ENCODE results near the gene ZBTB4.

ZBTB4 gene

DNA sequence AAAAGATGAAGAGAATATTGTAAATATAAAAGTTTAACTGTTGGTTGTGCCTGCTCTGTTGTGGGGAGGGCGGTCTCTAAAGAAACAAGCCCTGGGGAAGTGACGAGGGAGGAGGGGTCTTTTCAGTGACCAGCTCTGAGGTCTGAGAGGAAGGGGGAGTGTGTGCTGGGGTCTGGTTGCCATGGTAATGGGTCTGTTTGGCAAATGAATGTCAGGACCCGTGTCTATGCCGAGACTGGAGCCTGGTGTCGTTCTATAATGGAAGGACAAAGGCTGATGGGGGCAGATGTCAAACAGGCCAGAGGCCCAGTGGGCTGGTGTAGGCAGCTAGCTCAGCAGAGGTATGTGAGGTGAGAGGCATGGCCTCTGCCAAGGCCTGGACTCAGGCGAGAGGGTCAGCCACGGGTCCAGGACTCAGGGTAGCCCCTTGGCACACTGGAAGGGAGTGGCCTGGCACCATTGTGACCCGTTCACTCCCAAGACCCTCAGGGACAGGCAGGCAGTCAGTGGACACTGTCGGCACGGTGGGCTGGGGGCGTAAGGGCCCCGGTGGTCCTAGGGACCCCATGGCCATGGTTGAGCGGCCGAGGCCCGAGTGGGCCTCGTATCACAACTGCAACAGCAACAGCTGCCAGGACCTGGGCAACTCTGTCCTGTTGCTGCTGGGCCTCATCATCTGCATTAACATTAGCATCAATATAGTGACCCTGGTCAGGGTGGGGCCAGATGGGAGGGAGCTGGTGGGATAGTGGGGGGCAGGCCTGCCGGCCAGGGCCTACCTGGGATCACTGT, 59.4 kb downstream of the ZBTB4 start, which contains the start of gene SPEM1:
Gene SPEM1, plus strand, starts transcription at position 506 of the 792 bp plus-strand sequence. Its CDS starts 61 bp downstream, at position 567.
- no peak for DNase-seq (ENCODE audit: low read depth)

DNA sequence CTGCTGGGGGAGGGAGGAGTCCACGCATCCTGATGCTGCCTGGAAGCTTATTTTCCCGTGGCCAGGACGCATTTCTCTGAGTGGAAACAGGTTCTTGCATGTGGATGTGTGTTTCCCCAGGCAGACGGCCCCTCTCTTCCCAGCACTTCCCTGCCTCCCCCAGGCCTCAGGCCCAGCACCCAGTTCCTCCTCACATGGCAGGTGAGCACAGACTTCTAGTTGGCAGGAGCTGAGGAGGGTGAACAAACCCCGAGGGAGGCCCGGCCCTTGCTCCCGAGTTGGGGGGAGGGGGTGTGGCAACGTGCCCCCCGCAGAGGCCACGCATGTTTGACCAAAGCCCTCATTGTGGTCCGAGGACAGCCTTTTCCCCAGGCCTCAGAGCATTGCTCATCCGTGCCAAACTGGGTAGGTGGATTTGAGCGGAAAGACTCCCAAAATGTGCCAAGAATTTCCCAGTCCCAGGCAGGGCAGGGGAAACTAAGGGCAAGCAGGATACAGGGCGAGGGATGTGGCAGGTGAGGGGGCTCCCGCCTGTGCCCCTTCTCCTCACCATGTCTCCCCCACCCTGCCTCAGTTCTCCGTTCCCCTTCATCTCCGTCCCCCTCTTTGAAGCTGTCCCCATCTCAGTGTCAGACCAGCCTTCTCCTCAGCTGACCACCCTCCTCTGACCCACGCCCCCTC, 60.8 kb downstream of the ZBTB4 start:
- DNase-seq (ENCODE audit: low read depth): no peak

DNA sequence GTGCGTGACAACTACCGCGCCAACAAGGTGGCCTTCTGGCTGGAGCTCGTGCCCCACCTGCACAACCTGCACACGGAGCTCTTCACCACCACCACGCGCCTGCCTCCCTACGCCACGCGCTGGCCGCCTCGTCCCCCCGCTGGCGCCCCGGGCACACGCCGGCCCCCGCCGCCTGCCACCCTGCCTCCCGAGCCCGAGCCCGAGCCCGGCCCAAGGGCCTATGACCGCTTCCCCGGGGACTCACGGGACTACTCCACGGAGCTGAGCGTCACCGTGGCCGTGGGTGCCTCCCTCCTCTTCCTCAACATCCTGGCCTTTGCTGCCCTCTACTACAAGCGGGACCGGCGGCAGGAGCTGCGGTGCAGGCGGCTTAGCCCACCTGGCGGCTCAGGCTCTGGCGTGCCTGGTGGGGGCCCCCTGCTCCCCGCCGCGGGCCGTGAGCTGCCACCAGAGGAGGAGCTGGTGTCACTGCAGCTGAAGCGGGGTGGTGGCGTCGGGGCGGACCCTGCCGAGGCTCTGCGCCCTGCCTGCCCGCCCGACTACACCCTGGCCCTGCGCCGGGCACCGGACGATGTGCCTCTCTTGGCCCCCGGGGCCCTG, 62.3 kb downstream of the ZBTB4 start:
- DNase-seq (ENCODE audit: low read depth): no peak

DNA sequence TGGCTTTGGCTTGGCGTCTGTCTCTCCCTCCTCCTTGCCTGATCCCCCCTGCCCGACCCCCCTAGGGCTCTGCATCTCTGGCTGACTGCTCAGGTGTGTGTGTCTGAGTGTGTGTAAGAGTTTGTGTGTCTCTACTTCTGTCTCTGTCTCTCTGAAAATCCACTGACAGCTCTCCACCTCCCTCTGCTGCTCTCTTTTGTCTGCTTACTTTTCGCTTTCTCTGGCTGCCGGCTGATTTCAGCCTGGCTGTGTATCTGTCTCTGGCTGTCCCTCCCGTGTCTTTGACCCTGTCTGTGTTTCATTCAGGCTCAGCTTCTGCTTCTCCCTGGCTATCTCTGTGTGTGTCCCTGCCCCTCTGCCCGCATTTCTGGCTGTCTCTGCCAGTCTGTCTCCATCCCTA, 63.1 kb downstream of the ZBTB4 start:
- DNase-seq (ENCODE audit: low read depth): no peak

DNA sequence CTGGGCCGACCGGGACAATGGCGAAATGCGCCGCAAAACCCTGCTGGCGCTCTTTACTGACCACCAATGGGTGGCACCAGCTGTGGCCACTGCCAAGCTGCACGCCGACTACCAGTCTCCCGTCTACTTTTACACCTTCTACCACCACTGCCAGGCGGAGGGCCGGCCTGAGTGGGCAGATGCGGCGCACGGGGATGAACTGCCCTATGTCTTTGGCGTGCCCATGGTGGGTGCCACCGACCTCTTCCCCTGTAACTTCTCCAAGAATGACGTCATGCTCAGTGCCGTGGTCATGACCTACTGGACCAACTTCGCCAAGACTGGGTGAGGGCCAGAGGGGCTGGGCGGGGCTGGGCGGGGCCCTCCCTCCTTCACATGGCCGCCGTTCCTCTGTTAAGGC, 63.6 kb downstream of the ZBTB4 start:
- DNase-seq (ENCODE audit: low read depth): no peak

DNA sequence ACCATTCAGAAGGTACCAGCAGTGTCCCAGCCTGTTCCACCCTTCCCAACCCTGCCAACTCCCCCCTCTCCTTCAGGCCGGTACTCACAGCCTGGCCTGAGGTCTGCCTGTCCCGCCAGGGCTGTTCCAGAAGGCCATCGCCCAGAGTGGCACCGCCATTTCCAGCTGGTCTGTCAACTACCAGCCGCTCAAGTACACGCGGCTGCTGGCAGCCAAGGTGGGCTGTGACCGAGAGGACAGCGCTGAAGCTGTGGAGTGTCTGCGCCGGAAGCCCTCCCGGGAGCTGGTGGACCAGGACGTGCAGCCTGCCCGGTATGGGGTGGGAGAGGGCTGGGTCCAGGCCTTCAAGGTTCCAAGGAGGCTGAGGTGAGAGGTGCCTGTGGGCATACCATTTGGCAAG, 64.6 kb downstream of the ZBTB4 start:
- DNase-seq (ENCODE audit: low read depth): no peak

DNA sequence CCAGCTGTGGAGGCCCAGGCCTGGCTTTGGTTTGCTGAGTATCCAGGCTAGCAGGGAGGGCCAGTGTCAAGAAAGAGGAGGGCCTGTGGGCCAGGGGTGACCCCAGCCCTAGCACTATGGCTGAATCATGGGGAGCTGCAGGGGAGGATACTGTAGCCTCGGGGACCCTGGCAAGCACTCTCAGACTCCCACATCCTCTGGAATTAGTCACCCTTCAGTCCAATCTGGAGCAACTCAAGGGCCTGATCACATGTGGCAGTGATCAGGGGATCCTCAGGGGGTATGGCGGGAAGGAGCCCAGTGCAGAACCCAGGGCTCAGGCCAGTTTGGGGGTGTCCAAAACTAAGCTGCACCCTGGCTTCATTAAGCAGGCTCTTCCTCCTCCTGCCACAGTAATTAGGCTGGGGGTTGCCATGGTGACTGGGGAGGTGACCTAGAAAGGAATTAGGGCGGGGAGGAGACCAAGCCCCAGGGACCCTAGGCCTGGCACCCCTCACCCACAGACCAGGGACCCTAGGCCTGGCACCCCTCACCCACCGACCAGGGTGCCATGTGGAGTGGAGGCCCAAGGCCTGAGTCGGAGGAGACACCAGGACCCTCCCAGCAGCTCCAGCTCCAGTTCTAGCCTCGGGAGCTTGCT, 66.0 kb downstream of the ZBTB4 start:
- DNase-seq (ENCODE audit: low read depth): no peak

DNA sequence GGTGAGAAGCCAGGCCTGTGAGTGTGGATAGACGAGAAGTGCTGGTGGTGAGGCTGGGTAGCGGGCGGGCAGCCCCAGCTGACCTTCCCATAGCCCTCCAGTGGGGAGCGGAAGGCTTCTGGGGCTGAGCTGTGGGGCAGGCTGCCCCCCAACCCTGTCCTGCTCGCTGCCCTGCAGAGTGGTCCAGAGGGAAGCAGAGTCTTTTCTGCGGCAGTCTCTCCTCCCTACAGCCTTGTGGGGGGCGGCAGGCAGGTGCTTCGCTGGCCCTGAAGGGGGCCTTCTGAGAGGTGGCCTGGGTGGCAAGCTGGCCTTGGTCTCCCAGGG, 68.0 kb downstream of the ZBTB4 start:
- no peak for DNase-seq (ENCODE audit: low read depth)

DNA sequence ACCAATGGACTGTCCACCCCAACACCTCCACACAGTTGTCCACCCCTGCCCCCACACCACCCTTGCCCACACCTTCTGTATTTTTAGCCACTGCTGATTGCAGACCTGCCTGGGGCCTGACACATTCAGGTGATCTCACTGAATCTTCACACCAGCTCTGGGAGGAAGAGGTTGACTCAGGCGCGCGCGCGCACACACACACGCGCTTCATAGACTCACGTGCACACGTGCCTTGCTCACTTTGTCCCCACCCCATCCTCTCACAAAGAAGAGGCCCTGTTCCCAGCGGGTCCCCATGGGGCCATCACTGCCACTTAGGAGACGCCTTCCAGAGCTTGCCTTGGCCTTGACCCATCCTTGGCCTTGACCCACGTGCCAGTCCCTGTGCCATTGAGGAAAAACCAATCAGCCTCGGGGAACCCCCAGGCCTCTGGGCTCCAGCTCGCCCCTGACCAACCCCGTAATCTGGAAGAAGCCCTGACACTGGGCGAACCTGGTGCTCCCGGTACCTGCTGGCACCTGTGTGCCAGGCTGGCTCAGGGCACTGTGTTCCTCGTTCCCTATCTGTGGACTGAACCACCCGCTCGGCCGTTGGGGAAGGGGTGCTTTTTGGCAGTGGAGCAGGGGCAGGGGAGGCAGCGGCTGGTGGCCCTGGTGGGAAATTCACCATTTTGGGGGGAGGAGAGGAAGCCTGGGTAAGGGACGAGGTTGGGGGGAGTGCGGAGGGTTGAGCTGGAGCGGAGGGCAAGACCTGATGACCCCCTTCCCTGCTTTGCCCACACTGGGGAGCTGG, 68.6 kb downstream of the ZBTB4 start:
- no peak for DNase-seq (ENCODE audit: low read depth)

DNA sequence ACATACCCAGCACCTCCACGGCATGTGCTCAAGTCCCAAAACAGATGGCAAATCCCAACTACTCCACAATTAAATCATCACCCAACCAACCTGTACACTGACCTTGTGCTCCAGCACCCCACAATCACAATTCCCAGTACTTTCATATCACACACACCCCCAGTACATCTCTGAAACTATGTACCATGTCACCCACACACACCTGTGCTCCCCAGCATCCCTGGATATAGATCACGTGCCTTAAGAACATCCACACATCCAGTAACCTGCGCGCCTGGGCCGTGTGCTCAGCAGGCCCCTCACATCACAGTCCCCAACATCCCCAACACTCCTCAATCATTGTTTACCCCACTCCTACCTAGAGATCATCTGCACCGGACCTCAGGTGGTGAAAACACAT, 69.7 kb downstream of the ZBTB4 start:
- DNase-seq (ENCODE audit: low read depth): no peak

All from stimulated activated CD4-positive, alpha-beta T cell treated with anti-CD3 and anti-CD28 coated beads, Interleukin-2, amount 100 ng/mL, for 4 hours (primary cell).